GM12891 (cell line): Measurements from ENCODE around the gene ACAA1.
A peak's percentile ranks its signal among the peaks of the same experiment; 100 is the strongest.

Experiments used
- DNase-seq: peaks from one replicate; pipeline ENCODE4 v3.0.0; 2011; ENCODE audit warnings: low spot score; ENCODE audit not compliant: insufficient read length
- FAIRE-seq: peaks from 2 replicates; lab custom pipeline; 2011; peaks lifted over from hg19 to GRCh38; lab: Jason Lieb, UNC
- PAX5 ChIP-seq: IDR thresholded peaks from 2 replicates; pipeline ENCODE4 v1.6.1; 2011; ENCODE audit warnings: low read length, moderate library complexity, mild to moderate bottlenecking; ENCODE audit not compliant: insufficient read depth, severe bottlenecking
- POLR2A ChIP-seq: IDR thresholded peaks from 2 replicates; pipeline ENCODE4 v1.6.1; 2011; ENCODE audit warnings: low read depth, low read length, control low read depth
- POLR2AphosphoS5 ChIP-seq: IDR thresholded peaks from 2 replicates; pipeline ENCODE4 v1.6.1; 2011; ENCODE audit warnings: low read depth, low read length, control low read depth
- POU2F2 ChIP-seq: IDR thresholded peaks from 2 replicates; pipeline ENCODE4 v1.6.1; 2011; ENCODE audit warnings: low read depth, mild to moderate bottlenecking, control low read depth, low read length, moderate library complexity
- SPI1 ChIP-seq: IDR thresholded peaks from 2 replicates; pipeline ENCODE4 v1.6.1; 2011; ENCODE audit warnings: low read depth, low read length, control low read depth
- TAF1 ChIP-seq: IDR thresholded peaks from 2 replicates; pipeline ENCODE4 v1.6.1; 2011; ENCODE audit warnings: low read depth, low read length, control low read depth

Gene ACAA1

GRCh38 chr3:38143511-38143910, 6.6 kb upstream of the ACAA1 start:
- no peak for TF ChIP-seq TAF1
- TF ChIP-seq POLR2A, result no peak
- no peak for TF ChIP-seq SPI1
- no peak for TF ChIP-seq POU2F2
- TF ChIP-seq PAX5, result no peak
- TF ChIP-seq POLR2AphosphoS5, result no peak
- DNase-seq (no peak), FAIRE-seq (no peak)

GRCh38 chr3:38142959-38143358, 6.0 kb upstream of the ACAA1 start:
- DNase-seq, result no peak
- TF ChIP-seq POU2F2 (no peak), PAX5 (no peak), POLR2A (no peak), POLR2AphosphoS5 (no peak), TAF1 (no peak), SPI1 (no peak)
- FAIRE-seq, result no peak

- TF ChIP-seq POU2F2, result no peak
- no peak for TF ChIP-seq SPI1
- no peak for TF ChIP-seq POLR2AphosphoS5
- TF ChIP-seq POLR2A, result no peak
- TF ChIP-seq PAX5, result no peak
- TF ChIP-seq TAF1, result no peak
- no peak for DNase-seq
- no peak for FAIRE-seq
Observed at GRCh38 chr3:38141952-38142273, 5.0 kb upstream of the ACAA1 start.

DNA sequence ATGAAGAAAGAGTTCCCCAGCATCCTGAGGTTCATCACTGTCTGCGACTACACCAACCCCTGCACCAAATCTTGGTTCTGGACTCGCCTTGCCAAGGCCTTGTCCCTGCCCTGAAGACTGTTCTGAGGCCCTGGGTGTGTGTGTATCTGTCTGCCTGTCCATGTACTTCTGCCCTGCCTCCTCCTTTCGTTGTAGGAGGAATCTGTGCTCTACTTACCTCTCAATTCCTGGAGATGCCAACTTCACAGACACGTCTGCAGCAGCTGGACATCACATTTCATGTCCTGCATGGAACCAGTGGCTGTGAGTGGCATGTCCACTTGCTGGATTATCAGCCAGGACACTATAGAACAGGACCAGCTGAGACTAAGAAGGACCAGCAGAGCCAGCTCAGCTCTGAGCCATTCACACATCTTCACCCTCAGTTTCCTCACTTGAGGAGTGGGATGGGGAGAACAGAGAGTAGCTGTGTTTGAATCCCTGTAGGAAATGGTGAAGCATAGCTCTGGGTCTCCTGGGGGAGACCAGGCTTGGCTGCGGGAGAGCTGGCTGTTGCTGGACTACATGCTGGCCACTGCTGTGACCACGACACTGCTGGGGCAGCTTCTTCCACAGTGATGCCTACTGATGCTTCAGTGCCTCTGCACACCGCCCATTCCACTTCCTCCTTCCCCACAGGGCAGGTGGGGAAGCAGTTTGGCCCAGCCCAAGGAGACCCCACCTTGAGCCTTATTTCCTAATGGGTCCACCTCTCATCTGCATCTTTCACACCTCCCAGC, 4.4 kb upstream of the ACAA1 start:
- DNase-seq, result no peak
- no peak for FAIRE-seq
- TF ChIP-seq SPI1, result 0 out of 2 replicates have a peak, but pooled peaks have one; percentile 13
- TF ChIP-seq PAX5, result no peak
- TF ChIP-seq POLR2AphosphoS5, result no peak
- no peak for TF ChIP-seq POU2F2
- TF ChIP-seq POLR2A, result no peak

DNA sequence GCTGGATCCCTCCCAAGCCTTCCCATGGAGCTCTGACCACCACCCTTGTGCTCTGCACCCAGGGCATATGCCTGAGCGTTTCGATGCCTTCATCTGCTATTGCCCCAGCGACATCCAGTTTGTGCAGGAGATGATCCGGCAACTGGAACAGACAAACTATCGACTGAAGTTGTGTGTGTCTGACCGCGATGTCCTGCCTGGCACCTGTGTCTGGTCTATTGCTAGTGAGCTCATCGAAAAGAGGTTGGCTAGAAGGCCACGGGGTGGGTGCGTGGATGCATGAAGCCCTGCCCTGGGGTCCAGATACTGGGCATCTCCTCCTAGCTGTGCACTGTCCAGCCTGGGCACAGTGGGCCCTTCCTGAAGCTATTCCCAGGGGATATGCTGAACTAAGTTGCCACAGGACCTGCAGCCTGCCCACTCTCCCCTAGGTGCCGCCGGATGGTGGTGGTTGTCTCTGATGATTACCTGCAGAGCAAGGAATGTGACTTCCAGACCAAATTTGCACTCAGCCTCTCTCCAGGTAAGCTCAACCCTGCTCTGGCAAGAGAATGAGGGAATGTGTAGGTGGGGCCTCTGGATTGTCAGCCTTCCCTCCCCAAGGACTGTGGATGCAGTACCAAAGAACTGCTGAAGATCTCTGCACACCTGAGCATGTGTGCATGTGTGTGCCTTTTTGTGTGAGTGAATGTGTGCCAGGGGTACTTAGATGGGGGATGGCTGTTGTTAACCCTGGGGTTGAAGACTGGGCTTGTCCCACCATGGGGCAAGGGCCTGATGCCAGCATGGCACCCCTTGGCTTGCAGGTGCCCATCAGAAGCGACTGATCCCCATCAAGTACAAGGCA, 3.6 kb upstream of the ACAA1 start:
- DNase-seq (no peak), FAIRE-seq (no peak)
- TF ChIP-seq POLR2A (no peak), PAX5 (no peak), SPI1 (no peak), POLR2AphosphoS5 (no peak), TAF1 (no peak), POU2F2 (no peak)

- DNase-seq (no peak), FAIRE-seq (no peak)
- TF ChIP-seq TAF1, result no peak
Observed at GRCh38 chr3:38139652-38140051, 2.7 kb upstream of the ACAA1 start.

DNA sequence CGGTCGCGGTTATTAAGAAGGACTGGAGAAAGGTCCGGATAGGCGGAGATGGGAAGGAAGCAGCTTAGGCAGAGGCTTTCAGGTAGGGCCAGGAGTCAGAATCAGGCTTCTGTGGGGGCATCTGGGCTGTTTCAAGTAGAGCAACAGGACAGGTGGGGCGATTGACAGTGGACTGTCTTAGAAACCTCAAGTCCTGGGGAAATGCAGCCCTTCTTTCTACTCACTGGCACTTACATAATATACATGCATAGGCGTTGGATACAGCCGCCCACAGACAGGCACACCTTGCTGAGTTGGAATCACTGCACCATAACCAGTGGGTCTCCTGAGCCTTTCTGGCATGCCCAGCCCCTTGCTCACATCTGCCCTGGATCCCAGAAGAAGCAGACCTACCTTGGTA, 2.3 kb upstream of the ACAA1 start:
- TF ChIP-seq PAX5 (no peak), POLR2AphosphoS5 (no peak), POLR2A (no peak), SPI1 (no peak), POU2F2 (no peak), TAF1 (no peak)
- FAIRE-seq, result no peak

GRCh38 chr3:38138349-38139190, 1.6 kb upstream of the ACAA1 start, which contains the start of gene MYD88:
MYD88 (plus strand) TSS chr3:38138661; CDS start chr3:38138701, 40 bp downstream.
- FAIRE-seq (peak; percentile 75), DNase-seq (peak; percentile 71)
- TF ChIP-seq POLR2AphosphoS5, result peak; percentile 72; the same call in 1 of the 2 replicates
- peak; percentile 74; the same call in 1 of the 2 replicates for TF ChIP-seq POLR2A
- TF ChIP-seq PAX5, result no peak
- TF ChIP-seq SPI1, result peak; percentile 94
- no peak for TF ChIP-seq POU2F2
- TF ChIP-seq TAF1, result peak; percentile 67

More for the DNA sequence above, 2.3 kb upstream of the ACAA1 start:
- no peak for DNase-seq
